ENCODE results near the gene KAT14. TPM values are rescaled to one million over a fixed set of nuclear protein-coding genes. Genes with fewer than 3 reads are reported as not detected.
"Not testable (repeated sequence)": the region's sequence is repeated elsewhere in the genome, so short reads cannot be mapped to it uniquely, and the experiment has no call there.

Gene KAT14
- total RNA-seq, 1 donor from 2014 or later, result 15.6 TPM

- intact Hi-C loops (cut with micrococcal nuclease), result no loop called here
Measured at GRCh38 chr20:18215566-18215965, 77.9 kb downstream of the KAT14 start.

- intact Hi-C loops (cut with micrococcal nuclease), result no loop called here
Measured at GRCh38 chr20:18218280-18218679, 80.6 kb downstream of the KAT14 start.

- intact Hi-C loops (cut with micrococcal nuclease), result no loop called here
Measured at GRCh38 chr20:18223409-18223808, 85.7 kb downstream of the KAT14 start.

GRCh38 chr20:18224968-18225568 lies 87.4 kb downstream of the KAT14 start:
- intact Hi-C loops (cut with micrococcal nuclease), result no loop called here

- intact Hi-C loops (cut with micrococcal nuclease), result no loop called here
Measured at GRCh38 chr20:18225632-18226031, 88.0 kb downstream of the KAT14 start.

GRCh38 chr20:18226741-18227140 lies 89.1 kb downstream of the KAT14 start:
- intact Hi-C loops (cut with micrococcal nuclease), result not testable (repeated sequence)

- intact Hi-C loops (cut with micrococcal nuclease), result no loop called here
Measured at GRCh38 chr20:18233408-18233943, 95.8 kb downstream of the KAT14 start.

Other genes starting within 250 kb of the KAT14 start
- gene SNX5, start 169.1 kb upstream of the KAT14 start, total RNA-seq, result 157 and 174 TPM in 2 replicates
- gene MGME1, start 168.8 kb upstream of the KAT14 start, total RNA-seq, result 33.1 and 35.3 TPM in 2 replicates
- not detected in 2 replicates for gene OVOL2, start 79.9 kb upstream of the KAT14 start, total RNA-seq
- 14.5 and 14.6 TPM in 2 replicates for gene PET117, start within 50 bp of the KAT14 start, total RNA-seq
- gene ZNF133, start 150.7 kb downstream of the KAT14 start, total RNA-seq, result 9.9 and 10.1 TPM in 2 replicates

All from T-helper 1 cell treated with Interleukin-12 subunit alpha and Interleukin-12 subunit beta and Interleukin-4 antibody, amounts not matched to agents 30 ng/mL and 1 ng/mL, for 36 hours (primary cell).